Stimulated activated CD4-positive, alpha-beta T cell treated with anti-CD3 and anti-CD28 coated beads, Interleukin-2, amount 100 ng/mL, for 24 hours (primary cell): ENCODE results near the gene HTR3A.

Experiments used
- DNase-seq, 2 donors: peaks; one replicate each; pipeline ENCODE4 v3.0.0-alpha.2; 2020

Gene HTR3A

DNA sequence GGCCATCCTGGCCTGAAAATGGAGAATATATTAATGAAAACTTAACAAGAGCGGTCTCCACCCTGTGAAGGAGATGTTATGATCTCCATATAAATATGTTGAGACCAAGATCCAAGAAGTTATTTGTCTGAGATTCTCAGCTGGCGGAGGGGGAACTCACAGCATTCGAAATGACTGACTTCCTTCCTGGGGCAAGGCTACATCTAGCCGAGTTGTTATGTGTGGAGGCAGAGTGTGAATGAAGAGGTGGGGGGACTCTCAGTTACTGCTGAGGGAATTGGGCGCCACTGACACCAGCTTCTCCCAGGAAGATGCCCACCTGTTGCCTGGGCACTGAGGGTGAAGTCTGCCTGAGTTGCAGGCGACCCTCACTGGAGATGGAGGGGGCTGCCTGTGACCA is 5.9 kb downstream of the HTR3A start:
- DNase-seq = no peak

DNA sequence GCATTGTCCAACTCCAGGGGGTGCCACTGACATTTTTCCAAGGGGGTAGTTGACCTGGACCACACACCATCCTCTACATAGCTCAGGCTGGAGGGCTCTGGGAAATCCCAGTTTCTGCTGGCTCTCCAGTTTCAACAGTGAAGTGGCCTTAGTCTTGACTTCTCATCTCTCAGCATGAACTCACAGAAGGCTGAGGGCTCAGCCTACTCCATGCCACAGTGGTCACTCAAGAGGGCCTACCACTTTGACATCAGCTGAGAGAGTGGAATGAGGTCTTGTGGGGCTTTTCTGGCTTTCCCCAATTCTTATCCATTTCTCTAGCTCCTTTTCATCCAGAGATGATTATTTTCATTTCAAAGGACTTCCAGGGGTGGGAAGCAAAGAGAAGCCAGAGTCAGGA is 7.4 kb downstream of the HTR3A start:
- DNase-seq = no peak

DNA sequence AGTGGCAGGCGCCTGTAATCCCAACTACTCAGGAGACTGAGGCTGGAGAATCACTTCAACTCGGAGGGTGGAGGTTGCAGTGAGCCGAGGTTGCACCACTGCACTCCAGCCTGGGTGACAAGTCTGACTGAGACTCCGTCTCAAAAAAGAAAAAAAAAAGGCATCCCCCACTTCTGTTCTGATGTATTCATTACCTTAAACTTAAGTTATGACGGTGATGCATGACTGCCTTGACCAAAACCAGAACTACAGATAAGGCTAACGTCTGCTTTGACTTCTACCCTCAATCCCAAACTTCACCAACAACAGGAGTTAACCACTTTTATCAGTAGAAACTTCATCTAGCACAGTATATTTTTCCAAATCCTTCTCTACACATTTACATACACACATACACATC is 9.9 kb downstream of the HTR3A start:
- DNase-seq = no peak

- no peak for DNase-seq
Observed at GRCh38 chr11:113985906-113986305, 11.0 kb downstream of the HTR3A start.

DNA sequence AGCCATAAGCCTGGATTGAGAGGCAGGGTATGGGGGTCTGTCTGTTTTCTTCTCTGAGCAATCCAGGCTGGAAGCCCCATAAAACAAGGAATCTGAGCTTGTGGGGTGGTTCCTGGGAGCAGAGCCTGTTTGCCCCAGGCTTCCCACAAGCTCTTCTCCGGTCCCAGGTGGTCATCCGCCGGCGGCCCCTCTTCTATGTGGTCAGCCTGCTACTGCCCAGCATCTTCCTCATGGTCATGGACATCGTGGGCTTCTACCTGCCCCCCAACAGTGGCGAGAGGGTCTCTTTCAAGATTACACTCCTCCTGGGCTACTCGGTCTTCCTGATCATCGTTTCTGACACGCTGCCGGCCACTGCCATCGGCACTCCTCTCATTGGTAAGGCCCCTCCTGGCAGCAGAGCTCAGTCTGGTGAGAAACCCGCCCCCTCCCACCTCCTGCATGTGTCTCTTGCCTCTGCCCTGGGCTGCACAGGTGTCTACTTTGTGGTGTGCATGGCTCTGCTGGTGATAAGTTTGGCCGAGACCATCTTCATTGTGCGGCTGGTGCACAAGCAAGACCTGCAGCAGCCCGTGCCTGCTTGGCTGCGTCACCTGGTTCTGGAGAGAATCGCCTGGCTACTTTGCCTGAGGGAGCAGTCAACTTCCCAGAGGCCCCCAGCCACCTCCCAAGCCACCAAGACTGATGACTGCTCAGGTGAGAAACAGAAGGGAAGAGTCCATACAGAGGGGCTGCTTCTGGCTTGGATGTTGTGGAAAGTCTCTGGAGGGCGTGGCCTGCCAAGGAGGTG is 11.6 kb downstream of the HTR3A start:
- no peak for DNase-seq

DNA sequence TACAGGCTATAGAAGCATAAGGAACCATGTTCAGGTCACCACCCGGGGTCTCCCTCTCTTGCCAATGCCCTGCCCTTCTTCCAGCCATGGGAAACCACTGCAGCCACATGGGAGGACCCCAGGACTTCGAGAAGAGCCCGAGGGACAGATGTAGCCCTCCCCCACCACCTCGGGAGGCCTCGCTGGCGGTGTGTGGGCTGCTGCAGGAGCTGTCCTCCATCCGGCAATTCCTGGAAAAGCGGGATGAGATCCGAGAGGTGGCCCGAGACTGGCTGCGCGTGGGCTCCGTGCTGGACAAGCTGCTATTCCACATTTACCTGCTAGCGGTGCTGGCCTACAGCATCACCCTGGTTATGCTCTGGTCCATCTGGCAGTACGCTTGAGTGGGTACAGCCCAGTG is 14.5 kb downstream of the HTR3A start:
- DNase-seq = no peak

GRCh38 chr11:113989916-113990315 is 15.0 kb downstream of the HTR3A start:
- no peak for DNase-seq

DNA sequence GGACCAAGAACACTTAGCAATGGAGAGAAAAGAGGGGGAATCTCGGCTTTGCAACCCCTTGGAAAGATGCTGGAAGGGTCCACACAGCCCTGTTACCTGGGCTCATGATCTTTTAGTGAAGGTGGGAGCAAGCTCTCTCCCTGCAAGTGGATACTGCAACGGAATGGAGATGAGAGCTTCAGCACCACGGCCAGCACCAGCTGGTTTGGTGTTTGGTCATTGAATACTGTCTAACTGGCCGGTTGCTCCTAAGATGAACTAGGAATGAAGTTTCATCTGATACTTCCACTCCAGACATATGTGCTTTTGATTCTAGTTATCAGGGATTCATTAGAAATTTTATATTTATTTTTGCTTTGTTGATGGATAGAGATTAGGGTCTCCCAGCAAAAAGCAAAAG is 16.3 kb downstream of the HTR3A start:
- DNase-seq = peak in 1 of 2 donors; percentile 16

DNA sequence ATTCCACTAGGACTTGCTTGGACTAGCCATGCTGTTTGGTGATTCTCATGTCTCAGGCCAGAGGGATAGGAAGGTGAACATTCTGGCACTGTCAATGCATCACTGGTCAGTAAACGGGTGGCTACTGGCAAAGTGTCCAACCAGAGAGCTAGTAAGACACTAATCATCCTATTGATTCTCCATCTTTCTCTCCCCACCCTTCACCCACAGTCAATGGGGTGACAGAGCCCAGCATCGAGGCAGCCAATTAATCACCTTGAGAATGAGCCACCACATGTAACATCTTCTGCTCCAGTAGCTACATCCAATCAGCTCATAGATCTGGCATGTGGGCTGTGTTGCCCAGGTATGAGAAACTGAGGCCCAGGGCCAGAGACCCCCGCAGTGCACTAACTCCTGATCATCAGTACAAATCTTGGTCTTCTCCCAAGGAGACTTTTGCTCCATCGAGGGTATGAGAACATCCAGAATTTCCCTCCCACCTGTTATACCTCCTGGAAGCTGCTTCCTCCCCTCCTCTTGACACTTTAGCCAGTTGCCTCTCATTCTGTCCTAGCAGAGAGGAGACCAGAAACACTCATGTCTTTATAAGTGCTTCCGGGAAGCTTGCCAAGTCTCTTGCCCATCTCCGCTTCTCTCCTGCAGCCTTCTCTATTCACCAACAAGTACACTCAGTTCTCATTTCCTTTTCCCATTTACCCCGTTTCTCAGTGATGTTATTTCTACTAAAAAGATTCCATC is 17.0 kb downstream of the HTR3A start:
- DNase-seq = no peak

GRCh38 chr11:113992459-113993110 is 17.7 kb downstream of the HTR3A start:
- no peak for DNase-seq

GRCh38 chr11:113994077-113994954 is 19.4 kb downstream of the HTR3A start:
- DNase-seq = peak; percentile 43 to 48

DNA sequence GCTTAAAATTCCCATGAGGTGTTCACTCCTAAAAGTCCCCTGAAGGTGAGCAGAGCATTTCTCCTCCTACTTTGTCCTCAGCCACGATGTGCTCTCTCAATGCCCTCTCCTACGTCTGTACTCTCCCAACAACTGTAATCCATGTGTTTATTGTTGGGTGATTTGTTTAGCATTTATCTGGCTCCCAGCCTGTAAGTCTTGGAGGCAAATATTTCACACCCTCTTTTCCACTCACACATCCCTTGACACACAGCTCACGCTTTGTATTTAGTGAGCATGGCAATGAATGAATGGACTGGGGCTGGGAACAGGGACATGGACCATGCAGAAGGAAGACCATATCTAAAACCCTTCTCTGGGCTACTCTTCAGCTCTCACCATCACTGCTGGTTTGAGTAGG is 22.6 kb downstream of the HTR3A start:
- no peak for DNase-seq

DNA sequence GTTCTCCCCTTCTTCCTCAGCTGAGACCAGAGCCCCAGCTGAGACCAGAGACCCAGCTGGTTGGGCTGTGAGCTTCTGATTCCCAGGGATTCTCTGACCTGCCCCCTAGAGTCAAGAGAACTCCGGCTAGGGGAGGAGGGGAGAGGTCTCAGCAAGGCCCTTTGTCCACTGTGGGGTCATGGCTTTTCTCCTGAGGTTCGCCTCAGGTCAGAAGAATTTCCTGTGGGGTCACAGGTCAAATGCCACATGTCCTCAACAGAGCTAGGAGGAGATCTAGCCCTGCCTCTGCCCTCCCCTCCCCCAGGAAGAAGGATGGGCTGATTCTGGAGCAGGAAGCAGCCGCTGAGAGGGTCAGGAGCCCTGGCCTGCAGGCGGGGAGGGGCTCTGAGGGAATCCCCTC is 23.7 kb downstream of the HTR3A start:
- no peak for DNase-seq

DNA sequence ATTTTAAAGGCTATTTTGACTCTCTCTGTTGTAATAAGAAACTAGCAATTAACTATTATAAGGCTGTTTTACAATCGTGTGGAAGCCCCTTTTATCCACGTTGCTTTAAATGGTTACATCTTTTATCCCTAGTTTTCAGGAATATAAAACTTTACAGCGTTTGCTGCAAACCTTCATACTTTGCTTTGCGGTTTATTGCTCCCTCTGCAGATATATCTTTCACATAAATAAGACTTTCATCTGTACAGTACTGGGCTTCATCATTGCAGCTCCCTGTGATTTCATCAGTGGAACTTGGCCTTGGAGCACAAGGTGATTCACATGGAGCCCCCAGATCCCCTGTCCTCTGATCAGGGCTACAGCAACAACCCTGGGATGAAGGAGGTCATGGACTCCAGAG is 25.6 kb downstream of the HTR3A start:
- no peak for DNase-seq

- no peak for DNase-seq
Observed at GRCh38 chr11:114001416-114001815, 26.5 kb downstream of the HTR3A start.

GRCh38 chr11:114008331-114008730 is 33.4 kb downstream of the HTR3A start:
- DNase-seq = no peak

GRCh38 chr11:114010931-114011330 is 36.0 kb downstream of the HTR3A start:
- no peak for DNase-seq

GRCh38 chr11:114011443-114011842 is 36.5 kb downstream of the HTR3A start:
- DNase-seq = no peak

- no peak for DNase-seq
Observed at GRCh38 chr11:114015117-114015516, 40.2 kb downstream of the HTR3A start.

- DNase-seq = no peak
Observed at GRCh38 chr11:114016986-114017385, 42.1 kb downstream of the HTR3A start.

DNA sequence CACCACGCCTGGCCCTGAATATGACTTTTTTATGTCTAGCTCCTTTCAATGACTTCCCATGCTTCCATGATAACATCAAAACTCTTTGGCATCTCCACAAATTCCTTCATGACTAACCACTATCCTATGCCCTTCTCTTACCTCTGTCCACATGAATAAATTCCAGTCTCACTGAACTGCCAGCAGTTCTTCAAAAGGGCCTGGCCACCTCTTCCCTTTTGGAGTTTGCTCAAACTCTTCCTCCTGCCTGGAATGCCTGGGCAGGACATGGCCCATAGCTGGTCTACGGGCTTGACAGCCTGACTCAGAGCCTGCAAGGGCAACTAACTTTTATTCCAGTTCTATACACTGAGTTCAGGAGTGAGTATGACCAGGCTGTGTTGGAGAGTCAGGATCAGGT is 42.8 kb downstream of the HTR3A start:
- DNase-seq = no peak

GRCh38 chr11:114019046-114019445 is 44.1 kb downstream of the HTR3A start:
- DNase-seq = no peak

GRCh38 chr11:114019574-114019973 is 44.7 kb downstream of the HTR3A start:
- no peak for DNase-seq
